GM13976 (cell line): ENCODE results near the gene TGM4.
"Not testable (repeated sequence)": the region's sequence is repeated elsewhere in the genome, so short reads cannot be mapped to it uniquely, and the experiment has no call there.

Experiments used
- DNase-seq: peaks from one replicate; pipeline ENCODE4 v3.0.0; 2012; ENCODE audit warnings: low spot score
- CTCF ChIP-seq: IDR thresholded peaks from 2 replicates; pipeline ENCODE4 v1.5.1; 2012; ENCODE audit warnings: borderline replicate concordance, mild to moderate bottlenecking; ENCODE audit not compliant: insufficient read depth; ENCODE audit errors: extremely low read depth, missing control alignments, control extremely low read depth
- in situ Hi-C: fragments of 300-500 bp; cut with MboI; formaldehyde crosslinking; loops from one replicate; pipeline ENCODE4 v1.12.0; 2022; ENCODE audit warnings: low sequenced_read_pairs, mixed read lengths, inconsistent platforms; ENCODE audit not compliant: unreplicated experiment

Gene TGM4

GRCh38 chr3:44932986-44933944, 58.9 kb downstream of the TGM4 start:
- DNase-seq: no peak
- in situ Hi-C loops: no loop called here
- TF ChIP-seq CTCF: no peak

GRCh38 chr3:44939581-44940036, 65.2 kb downstream of the TGM4 start:
- in situ Hi-C loops: no loop called here
- DNase-seq: no peak
- no peak for TF ChIP-seq CTCF

- no peak for TF ChIP-seq CTCF
- in situ Hi-C loops: no loop called here
- no peak for DNase-seq
Measured at GRCh38 chr3:44942202-44942921, 68.0 kb downstream of the TGM4 start.

- in situ Hi-C loops: no loop called here
- TF ChIP-seq CTCF: no peak
- no peak for DNase-seq
Measured at GRCh38 chr3:44948239-44948638, 73.8 kb downstream of the TGM4 start.

GRCh38 chr3:44949770-44950169, 75.4 kb downstream of the TGM4 start:
- in situ Hi-C loops, DNase-seq: not testable (repeated sequence)

- TF ChIP-seq CTCF: no peak
- in situ Hi-C loops: no loop called here
- DNase-seq: no peak
Measured at GRCh38 chr3:44950275-44950734, 75.9 kb downstream of the TGM4 start.

GRCh38 chr3:44952689-44953088, 78.3 kb downstream of the TGM4 start:
- TF ChIP-seq CTCF: no peak
- in situ Hi-C loops: no loop called here
- no peak for DNase-seq
